ENCODE results near the gene TCF4.

The TCF4 gene

DNA sequence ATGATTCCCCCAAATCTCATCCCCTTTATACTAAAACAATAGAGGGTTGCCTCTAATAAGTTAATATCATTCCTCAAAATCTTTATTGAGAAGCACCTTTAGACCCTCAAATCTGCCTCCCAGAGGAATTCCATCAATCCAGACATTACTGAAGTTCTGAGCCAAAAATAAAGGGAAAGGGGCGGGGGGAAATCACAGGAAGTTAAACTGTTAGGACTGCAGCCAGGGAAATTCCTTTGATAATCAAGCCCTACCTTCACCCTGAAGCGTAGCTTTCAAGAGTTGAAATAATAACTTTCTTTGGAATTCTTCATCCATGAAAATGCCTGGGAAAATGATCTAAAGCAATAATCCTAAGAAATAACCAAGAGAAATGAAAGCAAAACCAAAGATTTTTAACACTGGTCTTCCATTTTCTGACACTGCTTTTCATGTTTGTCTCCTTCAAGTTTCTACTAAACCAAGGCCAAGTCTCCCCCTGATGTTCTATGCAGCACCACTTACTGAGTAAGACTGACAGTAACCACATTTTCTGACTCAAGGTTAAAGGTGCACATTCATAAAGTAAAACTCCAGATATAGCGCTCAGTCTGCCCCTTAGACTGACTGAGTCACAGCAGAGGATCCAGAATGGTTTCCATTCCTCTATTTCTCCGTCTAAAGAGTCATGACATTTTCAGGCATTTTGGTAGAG, 78.2 kb downstream of the TCF4 start:
- Mint-ChIP-seq H3K4me3 (no peak overlapping the region), H3K27ac (no peak overlapping the region), H3K4me1 (ENCODE audit: low read depth) (no peaks in the 10 kb centered on the region), H3K36me3 (no peaks in the 10 kb centered on the region), H3K9me3 (ENCODE audit: low read depth) (no peaks in the 10 kb centered on the region), H3K27me3 (no peaks in the 10 kb centered on the region)

DNA sequence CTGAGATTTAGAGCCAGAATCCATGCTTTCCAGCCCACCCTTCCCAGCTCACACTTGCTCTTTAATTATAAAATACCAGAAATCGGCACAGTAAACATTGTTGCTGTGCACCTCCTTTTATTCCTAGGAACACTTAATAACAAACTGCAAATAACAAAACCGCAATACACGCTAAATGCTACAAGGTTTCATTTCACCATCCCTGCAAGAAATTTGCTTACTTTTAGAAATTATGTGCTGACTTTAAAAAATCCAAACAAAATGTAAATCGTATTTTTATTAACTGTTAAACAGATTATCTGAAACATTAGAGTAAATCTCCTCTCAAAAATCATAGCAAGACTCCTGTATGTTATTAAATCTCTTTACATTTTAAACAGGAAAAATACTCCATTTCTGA, 79.3 kb downstream of the TCF4 start:
- H3K4me1 Mint-ChIP-seq (ENCODE audit: low read depth) = no peaks in the 10 kb centered on the region
- no peak overlapping the region for H3K4me3 Mint-ChIP-seq
- H3K9me3 Mint-ChIP-seq (ENCODE audit: low read depth) = no peaks in the 10 kb centered on the region
- H3K27ac Mint-ChIP-seq = no peak overlapping the region
- no peaks in the 10 kb centered on the region for H3K36me3 Mint-ChIP-seq
- no peaks in the 10 kb centered on the region for H3K27me3 Mint-ChIP-seq

DNA sequence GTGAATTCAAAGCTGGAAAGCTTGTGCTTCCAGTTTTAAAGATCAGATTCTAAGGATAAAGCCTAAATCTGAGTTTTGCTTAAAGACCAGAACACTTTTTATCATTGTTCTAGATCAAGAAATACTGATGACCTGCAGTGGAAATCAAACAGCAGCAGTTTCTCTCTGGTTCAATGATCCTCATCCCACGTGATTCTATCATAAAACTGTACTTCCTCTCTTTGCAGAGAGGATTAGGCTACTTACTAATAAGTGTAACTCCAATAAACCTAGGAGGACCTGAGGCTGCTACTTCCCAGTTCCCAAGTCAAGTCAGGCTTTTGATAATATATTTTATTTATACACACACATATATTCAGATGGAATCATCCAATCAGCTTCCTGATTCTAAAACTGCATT, 81.9 kb downstream of the TCF4 start:
- Mint-ChIP-seq H3K27me3 (no peaks in the 10 kb centered on the region), H3K9me3 (ENCODE audit: low read depth) (no peaks in the 10 kb centered on the region), H3K4me1 (ENCODE audit: low read depth) (no peaks in the 10 kb centered on the region), H3K36me3 (no peaks in the 10 kb centered on the region), H3K4me3 (no peak overlapping the region), H3K27ac (no peak overlapping the region)

DNA sequence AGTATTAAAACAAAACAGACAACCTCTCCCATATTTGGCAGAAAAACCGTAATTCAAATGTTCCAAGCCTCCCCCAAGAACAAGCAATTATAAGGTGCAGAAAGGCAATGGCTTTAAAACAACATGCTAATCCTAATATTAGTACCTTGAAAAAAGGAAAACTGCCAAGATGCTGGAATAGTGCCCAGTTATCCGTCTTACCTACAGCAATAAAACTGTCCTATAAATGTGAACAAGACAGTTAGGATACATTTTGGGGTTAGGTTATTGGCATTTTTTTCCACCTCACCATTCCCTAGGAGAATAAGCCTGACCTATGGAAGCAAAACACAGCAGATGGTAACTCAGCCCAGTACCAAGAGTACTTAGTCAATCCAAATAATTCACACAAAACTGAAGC, 83.2 kb downstream of the TCF4 start:
- Mint-ChIP-seq H3K4me3 (no peak overlapping the region), H3K36me3 (no peaks in the 10 kb centered on the region), H3K27me3 (no peaks in the 10 kb centered on the region), H3K9me3 (ENCODE audit: low read depth) (no peaks in the 10 kb centered on the region), H3K4me1 (ENCODE audit: low read depth) (no peaks in the 10 kb centered on the region), H3K27ac (no peak overlapping the region)

DNA sequence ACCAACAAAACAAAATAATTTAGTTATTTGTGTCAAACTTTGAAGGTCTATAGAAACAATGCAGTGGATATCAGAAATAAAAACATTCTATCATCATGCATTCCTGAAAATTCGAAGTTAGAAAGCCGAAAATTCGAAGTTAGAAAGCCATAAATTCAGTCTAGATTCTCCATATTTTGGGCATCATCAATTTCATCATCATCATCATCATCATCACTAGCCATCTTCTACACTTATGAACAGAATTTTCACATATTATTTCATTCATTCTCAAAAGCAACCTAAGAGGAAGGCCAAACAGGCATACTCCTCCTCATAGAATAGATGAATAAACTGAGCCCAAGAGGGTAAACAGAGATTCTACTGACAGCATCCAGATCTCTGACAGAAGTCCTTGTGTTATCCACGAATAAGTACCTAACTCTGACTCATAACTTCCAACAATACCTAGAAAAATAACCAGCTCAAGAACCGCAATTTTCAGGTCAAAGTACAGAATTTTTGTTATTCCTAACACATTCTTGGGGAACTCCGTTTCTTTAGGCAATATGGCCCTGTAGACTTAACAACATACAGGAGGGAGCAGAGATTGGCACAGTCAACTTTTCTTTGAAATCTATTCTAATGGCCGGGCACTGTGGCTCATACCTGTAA, 84.7 kb downstream of the TCF4 start:
- no peaks in the 10 kb centered on the region for H3K9me3 Mint-ChIP-seq (ENCODE audit: low read depth)
- H3K4me1 Mint-ChIP-seq (ENCODE audit: low read depth) = no peaks in the 10 kb centered on the region
- H3K4me3 Mint-ChIP-seq = no peak overlapping the region
- no peaks in the 10 kb centered on the region for H3K27me3 Mint-ChIP-seq
- no peaks in the 10 kb centered on the region for H3K36me3 Mint-ChIP-seq
- H3K27ac Mint-ChIP-seq = no peak overlapping the region

DNA sequence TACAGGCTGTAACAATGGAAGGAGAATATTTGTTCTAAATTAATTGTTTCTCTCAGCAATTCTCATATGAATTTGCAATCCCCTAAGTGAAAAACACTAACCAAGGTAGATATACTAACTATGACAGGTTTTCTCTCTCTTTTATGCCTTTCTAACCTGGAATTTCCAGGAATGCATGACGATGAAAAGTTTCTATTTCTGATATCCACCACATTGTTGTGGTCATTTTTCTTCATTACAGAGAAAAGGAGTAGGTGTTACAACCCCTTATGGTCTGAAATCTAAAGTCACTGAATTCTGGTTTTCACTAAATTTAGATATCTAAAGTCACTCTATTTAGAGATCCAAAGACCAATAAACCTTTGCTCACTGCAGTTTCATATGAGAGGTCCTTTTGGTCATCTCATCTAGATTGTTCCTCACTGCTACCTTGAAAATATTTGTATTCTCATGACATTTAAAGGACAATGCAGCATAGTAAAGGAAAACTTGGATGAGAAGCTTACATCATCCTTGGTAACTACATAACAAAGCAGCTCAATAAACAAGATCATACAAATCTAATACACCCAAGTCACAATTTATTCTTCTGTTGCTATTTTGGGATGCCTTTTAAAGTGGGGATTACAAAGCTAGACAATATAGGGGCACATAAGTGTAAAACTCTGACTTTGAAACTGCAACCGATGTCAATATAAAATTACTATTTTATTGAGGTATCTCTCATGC, 85.8 kb downstream of the TCF4 start:
- H3K4me3 Mint-ChIP-seq = no peak overlapping the region
- no peaks in the 10 kb centered on the region for H3K9me3 Mint-ChIP-seq (ENCODE audit: low read depth)
- no peak overlapping the region for H3K27ac Mint-ChIP-seq
- no peaks in the 10 kb centered on the region for H3K36me3 Mint-ChIP-seq
- H3K4me1 Mint-ChIP-seq (ENCODE audit: low read depth) = no peaks in the 10 kb centered on the region
- peaks cover 4% of the 10 kb centered on the region for H3K27me3 Mint-ChIP-seq

DNA sequence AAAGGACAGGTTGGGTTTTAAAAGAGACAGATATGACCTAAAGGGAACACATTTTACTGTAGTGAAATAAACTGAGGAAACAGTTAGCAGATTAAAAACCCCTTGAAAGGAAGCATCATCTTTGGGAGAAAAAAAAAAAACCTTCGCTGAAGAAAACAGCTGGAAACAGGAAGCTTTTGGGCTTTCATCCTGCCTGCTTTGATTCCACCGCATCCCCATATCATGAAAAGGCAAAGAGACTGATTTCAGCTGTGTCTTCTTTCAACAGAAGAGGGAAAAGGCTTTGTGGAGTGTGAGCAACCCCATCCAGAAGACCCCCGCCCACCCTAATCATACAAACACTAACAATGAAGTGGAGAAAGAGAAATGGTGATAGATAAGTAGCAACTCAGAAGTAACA, 86.4 kb downstream of the TCF4 start:
- H3K27ac Mint-ChIP-seq = no peak overlapping the region
- H3K4me1 Mint-ChIP-seq (ENCODE audit: low read depth) = no peaks in the 10 kb centered on the region
- no peak overlapping the region for H3K4me3 Mint-ChIP-seq
- H3K9me3 Mint-ChIP-seq (ENCODE audit: low read depth) = no peaks in the 10 kb centered on the region
- no peaks in the 10 kb centered on the region for H3K36me3 Mint-ChIP-seq
- peaks cover 4% of the 10 kb centered on the region for H3K27me3 Mint-ChIP-seq

DNA sequence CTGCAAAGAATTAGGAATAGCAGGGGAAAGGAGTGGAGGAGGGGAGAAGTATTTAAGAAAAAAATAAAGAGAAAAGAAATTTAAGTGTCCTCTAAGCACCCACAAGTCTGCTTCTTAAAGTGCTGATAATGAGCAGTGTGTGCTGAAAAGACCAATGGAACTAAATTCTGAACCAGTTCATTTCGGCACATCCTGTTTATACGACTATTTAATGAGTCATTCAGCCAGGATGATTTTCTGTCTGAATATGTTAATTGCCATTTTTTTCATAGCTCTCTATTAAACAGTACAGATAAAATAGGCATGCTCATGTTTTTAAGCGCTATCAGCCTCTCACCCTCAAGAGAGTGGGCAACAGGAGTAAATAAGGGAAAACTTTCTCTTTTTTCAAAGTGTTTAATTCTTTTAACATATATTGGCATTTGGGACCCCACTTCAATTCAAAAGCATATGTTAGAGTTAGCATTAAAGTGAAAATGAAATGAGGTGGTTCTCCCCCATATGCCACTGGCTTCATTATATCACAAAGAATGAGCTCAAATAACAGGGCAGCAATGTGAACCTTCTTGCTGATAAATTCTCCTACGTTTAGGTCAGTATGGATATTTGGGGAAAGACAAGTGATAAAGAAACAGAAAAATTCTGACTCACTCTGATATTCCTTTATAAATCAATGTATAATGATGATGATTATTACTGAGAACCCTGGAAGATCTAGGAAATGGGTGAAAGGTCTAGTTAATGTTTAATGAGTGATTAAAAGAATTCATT, 87.5 kb downstream of the TCF4 start:
- H3K9me3 Mint-ChIP-seq (ENCODE audit: low read depth) = no peaks in the 10 kb centered on the region
- H3K4me1 Mint-ChIP-seq (ENCODE audit: low read depth) = no peaks in the 10 kb centered on the region
- no peaks in the 10 kb centered on the region for H3K36me3 Mint-ChIP-seq
- H3K4me3 Mint-ChIP-seq = no peak overlapping the region
- H3K27ac Mint-ChIP-seq = no peak overlapping the region
- H3K27me3 Mint-ChIP-seq = peaks cover 4% of the 10 kb centered on the region

DNA sequence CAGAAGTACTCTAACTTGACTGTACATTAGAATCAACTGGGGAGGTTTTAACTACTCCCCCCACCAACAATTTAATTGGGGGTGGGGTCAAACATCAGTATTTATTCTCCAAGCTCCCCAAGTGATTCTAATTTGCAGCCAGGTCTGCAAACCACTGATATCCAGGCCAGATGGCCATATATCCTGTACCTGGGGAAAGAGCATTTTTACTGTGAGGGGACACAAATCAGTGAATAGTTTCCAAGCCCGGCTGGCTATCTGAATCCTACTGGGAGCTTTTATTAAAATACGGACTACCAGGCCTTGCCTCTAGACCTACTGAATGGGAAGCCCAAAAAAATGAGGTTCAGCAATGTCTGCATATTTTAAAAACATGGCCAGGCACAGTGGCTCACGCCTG, 88.5 kb downstream of the TCF4 start:
- H3K27me3 Mint-ChIP-seq = peaks cover 4% of the 10 kb centered on the region
- no peak overlapping the region for H3K27ac Mint-ChIP-seq
- no peaks in the 10 kb centered on the region for H3K9me3 Mint-ChIP-seq (ENCODE audit: low read depth)
- no peaks in the 10 kb centered on the region for H3K36me3 Mint-ChIP-seq
- H3K4me1 Mint-ChIP-seq (ENCODE audit: low read depth) = no peaks in the 10 kb centered on the region
- H3K4me3 Mint-ChIP-seq = no peak overlapping the region

DNA sequence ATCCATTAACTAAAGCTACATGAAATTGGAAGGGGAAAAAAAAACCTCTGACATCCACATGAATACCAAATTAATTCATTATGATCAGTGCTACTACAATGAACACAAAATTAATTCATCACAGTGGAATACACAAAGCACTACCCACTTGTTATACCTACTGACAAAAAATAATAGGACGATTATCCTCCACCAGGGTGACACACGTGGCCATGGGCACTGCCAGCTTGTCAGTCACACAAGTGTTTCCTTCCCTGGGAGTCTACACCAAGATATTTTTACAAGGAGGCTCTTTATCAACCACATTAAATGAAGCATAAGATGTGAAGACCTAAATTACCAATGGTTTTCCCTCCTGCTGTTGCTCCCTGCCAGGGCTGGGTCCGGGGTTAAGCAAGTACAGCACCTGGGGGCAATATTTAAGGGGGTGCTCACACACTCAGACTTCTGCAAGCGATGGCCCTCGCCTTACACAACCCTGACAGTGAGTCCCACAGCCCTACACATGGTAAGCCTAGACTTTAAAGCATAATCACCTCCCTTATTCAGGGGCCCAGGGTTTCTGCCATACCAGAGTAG, 90.1 kb downstream of the TCF4 start:
- no peaks in the 10 kb centered on the region for H3K9me3 Mint-ChIP-seq (ENCODE audit: low read depth)
- no peaks in the 10 kb centered on the region for H3K4me1 Mint-ChIP-seq (ENCODE audit: low read depth)
- no peaks in the 10 kb centered on the region for H3K36me3 Mint-ChIP-seq
- no peak overlapping the region for H3K4me3 Mint-ChIP-seq
- peaks cover 4% of the 10 kb centered on the region for H3K27me3 Mint-ChIP-seq
- H3K27ac Mint-ChIP-seq = no peak overlapping the region

DNA sequence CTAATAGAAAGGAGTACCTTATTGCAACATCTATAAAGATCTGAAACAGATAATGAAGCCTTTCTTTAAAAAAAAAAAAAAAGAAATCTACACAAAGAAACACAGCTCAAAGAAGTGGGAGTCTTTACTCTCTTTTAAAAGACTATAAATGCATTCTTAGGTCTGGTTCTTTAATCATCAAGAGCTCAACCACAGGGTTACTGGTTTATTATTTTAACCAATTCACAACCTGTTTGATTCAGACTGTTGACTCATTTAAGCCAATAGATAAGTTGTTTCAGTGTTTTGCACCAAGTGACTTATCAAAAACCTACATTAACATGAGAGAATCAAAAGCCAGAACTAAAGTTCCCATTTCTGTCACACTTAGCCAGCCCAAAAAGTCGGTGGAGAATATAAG, 93.1 kb downstream of the TCF4 start:
- Mint-ChIP-seq H3K27ac (no peak overlapping the region), H3K4me1 (ENCODE audit: low read depth) (no peaks in the 10 kb centered on the region), H3K4me3 (no peak overlapping the region), H3K9me3 (ENCODE audit: low read depth) (no peaks in the 10 kb centered on the region), H3K36me3 (no peaks in the 10 kb centered on the region), H3K27me3 (peaks cover 7% of the 10 kb centered on the region)

DNA sequence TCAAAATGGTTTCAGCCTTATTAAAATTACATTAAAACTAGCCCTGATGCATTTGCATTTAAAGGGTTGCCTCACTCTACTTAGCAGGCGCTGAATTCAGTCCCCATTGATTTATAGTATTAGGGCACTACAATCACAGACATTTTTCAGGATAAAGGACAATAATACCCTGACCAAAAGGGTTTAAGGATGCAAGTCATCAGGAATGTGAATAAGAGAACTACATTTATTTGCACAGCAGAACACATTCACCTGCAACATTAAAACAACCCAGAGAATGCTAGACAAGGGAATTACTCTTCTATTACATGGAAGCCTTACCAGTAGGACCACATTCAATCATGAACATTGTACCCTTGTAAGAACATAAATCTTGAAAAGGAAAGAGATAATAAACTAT, 93.6 kb downstream of the TCF4 start:
- Mint-ChIP-seq H3K9me3 (ENCODE audit: low read depth) (no peaks in the 10 kb centered on the region), H3K27me3 (peaks cover 7% of the 10 kb centered on the region), H3K27ac (no peak overlapping the region), H3K4me3 (no peak overlapping the region), H3K36me3 (no peaks in the 10 kb centered on the region), H3K4me1 (ENCODE audit: low read depth) (peaks cover 5% of the 10 kb centered on the region)

DNA sequence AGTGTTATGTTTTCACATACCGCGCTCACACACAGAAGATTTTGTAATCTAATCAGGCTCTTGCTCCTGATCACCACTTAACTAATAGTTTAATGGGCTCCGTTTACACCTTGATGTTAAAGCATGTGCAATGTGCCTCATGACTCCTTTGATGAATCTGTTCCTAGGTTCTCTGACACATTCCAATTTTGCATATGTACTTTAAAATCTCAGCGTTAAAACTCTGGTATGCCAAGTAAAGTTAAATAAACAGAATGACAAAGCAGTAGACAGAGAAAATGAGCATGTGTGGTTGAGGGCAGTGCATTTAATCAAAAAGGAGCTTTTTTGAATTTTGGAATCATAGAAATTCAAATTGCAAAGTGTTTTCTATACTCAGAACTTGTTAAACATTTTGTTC, 96.4 kb downstream of the TCF4 start:
- H3K4me1 Mint-ChIP-seq (ENCODE audit: low read depth) = peaks cover 13% of the 10 kb centered on the region
- H3K36me3 Mint-ChIP-seq = no peaks in the 10 kb centered on the region
- H3K4me3 Mint-ChIP-seq = no peak overlapping the region
- H3K27me3 Mint-ChIP-seq = peaks cover 3% of the 10 kb centered on the region
- H3K27ac Mint-ChIP-seq = no peak overlapping the region
- no peaks in the 10 kb centered on the region for H3K9me3 Mint-ChIP-seq (ENCODE audit: low read depth)

DNA sequence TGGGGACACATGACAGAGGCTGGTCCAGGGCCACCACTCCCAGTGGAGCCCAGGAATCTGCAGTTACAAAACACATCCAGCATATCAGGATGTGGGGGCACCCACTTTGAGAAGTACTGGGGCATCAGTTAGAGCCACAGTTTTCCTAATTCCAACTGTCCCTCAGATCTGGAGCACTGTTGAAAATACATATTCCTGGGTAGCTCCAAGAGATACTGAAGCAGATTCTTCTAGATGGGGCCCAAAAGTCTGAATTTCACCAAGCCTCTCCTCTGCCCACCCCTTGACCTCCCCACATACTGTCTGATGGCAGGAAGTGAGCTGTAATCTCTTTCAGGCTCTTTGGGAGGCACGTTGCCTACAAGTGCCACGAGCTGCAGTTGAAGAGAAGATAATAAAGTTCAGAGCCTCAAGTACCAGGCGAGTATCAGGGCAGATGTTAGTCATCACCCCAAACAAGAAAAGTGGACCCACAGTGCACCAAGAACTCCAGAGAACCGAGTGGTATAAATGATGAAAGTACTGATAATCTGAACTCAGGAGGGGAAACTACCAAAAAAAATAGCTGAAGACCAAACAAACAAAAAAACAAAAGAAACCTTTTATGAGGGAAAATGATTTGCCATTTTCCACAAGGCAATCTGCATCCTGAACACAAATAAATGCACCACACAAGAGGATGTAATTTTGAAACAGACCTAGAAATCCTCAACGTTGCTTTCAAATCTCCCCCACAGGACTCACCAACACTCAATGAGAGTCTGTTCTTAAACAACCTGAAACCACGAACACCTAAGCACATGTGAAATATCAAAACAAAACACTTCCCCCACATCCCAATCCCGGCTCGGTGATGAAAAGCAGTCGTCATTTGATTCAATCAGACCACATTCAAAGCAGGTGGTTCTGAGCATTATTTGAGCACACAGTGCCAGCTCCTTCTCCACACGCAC, 98.7 kb downstream of the TCF4 start:
- no peaks in the 10 kb centered on the region for H3K9me3 Mint-ChIP-seq (ENCODE audit: low read depth)
- H3K36me3 Mint-ChIP-seq = no peaks in the 10 kb centered on the region
- peak overlapping the region; percentile 48 for H3K4me3 Mint-ChIP-seq
- H3K27me3 Mint-ChIP-seq = peaks cover 4% of the 10 kb centered on the region
- no peak overlapping the region for H3K27ac Mint-ChIP-seq
- H3K4me1 Mint-ChIP-seq (ENCODE audit: low read depth) = peaks cover 13% of the 10 kb centered on the region
